Type B pancreatic cell (in vitro differentiated cells): ENCODE data around the gene FSTL5. TPM values are rescaled to one million over a fixed set of nuclear protein-coding genes. Genes with fewer than 3 reads are reported as not detected.

Experiments
- DNase-seq: peaks from one replicate; pipeline ENCODE4 v3.0.0; 2021; ENCODE audit warnings: mixed read lengths; ENCODE audit not compliant: unreplicated experiment; ENCODE audit errors: extremely low spot score
- H3K27ac Mint-ChIP-seq: 2 replicates; pipeline ENCODE4 v1.8.0; 2021; ENCODE audit warnings: mild to moderate bottlenecking, mixed read lengths
- H3K27me3 Mint-ChIP-seq: 2 replicates; pipeline ENCODE4 v1.8.0; 2021; ENCODE audit warnings: mixed read lengths
- H3K36me3 Mint-ChIP-seq: 2 replicates; pipeline ENCODE4 v1.8.0; 2021; ENCODE audit warnings: mixed read lengths
- H3K4me1 Mint-ChIP-seq: one replicate; pipeline ENCODE4 v1.8.0; 2021; ENCODE audit warnings: mixed read lengths; ENCODE audit not compliant: unreplicated experiment
- H3K4me3 Mint-ChIP-seq: 2 replicates; pipeline ENCODE4 v1.8.0; 2021; ENCODE audit warnings: mild to moderate bottlenecking, mixed read lengths
- H3K9me3 Mint-ChIP-seq: 2 replicates; pipeline ENCODE4 v1.8.0; 2021; ENCODE audit warnings: mixed read lengths
- CTCF ChIP-seq: fragments of 200-600 bp; sonication (generic); conservative IDR thresholded peaks from 2 replicates; pipeline ENCODE4 v1.5.0; 2021; ENCODE audit warnings: antibody characterized with exemption, mild to moderate bottlenecking
- total RNA-seq: library from RNA; stranded (reverse); gene quantifications from 2 replicates; pipeline ENCODE4 v1.2.1, GENCODE V29; 2021; ENCODE audit warnings: low replicate concordance

The FSTL5 gene
- total RNA-seq, 1 donor from 2014 or later: 3.6 TPM

- Mint-ChIP-seq H3K27me3 (no peaks in the 10 kb centered on the region), H3K27ac (no peak overlapping the region), H3K36me3 (no peaks in the 10 kb centered on the region), H3K4me3 (no peak overlapping the region), H3K9me3 (no peaks in the 10 kb centered on the region), H3K4me1 (no peaks in the 10 kb centered on the region)
- no peak for DNase-seq
- no peak for TF ChIP-seq CTCF
Observed at GRCh38 chr4:161438096-161438495, 725.7 kb downstream of the FSTL5 start.

DNA sequence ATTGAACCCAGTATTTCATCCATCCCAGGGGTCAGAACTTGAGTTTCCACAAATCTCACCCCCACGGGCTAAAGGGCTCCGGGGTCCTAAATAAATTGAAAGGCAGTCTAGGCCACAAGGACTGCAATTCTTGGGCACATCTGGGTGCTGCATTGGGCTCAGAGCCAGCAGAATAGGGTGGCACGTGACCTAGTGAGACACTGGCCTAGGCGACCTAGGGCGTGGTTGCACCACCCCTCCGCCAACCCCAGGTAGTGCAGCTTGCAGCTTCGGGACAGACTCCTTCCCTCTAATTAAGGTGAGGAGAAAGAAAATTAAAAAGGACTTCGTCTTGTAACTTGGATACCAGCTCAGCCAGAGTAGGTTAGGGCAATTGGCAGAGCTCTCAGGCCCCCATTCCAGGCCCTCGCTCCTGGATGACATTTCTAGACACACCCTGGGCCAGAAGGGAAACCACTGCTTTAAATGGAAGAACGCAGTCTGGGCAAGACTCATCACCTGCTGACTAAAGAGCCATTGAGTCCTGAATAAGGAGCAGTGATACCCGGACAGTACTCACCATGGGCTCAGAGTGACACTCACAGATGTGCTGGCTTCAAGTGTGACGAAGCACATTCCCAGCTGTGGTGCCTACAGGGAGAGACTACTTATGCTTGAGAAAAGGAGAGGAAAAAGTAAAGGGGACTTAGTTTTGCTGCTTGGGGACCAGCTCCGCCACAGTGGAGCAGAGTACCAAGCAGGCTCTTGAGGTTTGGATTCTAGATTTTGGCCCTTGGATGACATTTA is 735.4 kb downstream of the FSTL5 start:
- H3K27ac Mint-ChIP-seq: no peak overlapping the region
- peaks cover 9% of the 10 kb centered on the region for H3K9me3 Mint-ChIP-seq
- H3K27me3 Mint-ChIP-seq: no peaks in the 10 kb centered on the region
- no peak for DNase-seq
- no peaks in the 10 kb centered on the region for H3K36me3 Mint-ChIP-seq
- no peaks in the 10 kb centered on the region for H3K4me1 Mint-ChIP-seq
- no peak for TF ChIP-seq CTCF
- H3K4me3 Mint-ChIP-seq: no peak overlapping the region

- Mint-ChIP-seq H3K9me3 (no peaks in the 10 kb centered on the region), H3K4me3 (no peak overlapping the region), H3K4me1 (no peaks in the 10 kb centered on the region), H3K27me3 (no peaks in the 10 kb centered on the region), H3K36me3 (no peaks in the 10 kb centered on the region), H3K27ac (no peak overlapping the region)
- DNase-seq: no peak
- peak; percentile 46 for TF ChIP-seq CTCF
Observed at GRCh38 chr4:161419822-161420221, 744.0 kb downstream of the FSTL5 start.

- Mint-ChIP-seq H3K27ac (no peak overlapping the region), H3K9me3 (peaks cover 8% of the 10 kb centered on the region), H3K4me3 (no peak overlapping the region), H3K27me3 (no peaks in the 10 kb centered on the region), H3K4me1 (no peaks in the 10 kb centered on the region), H3K36me3 (no peaks in the 10 kb centered on the region)
- no peak for DNase-seq
- no peak for TF ChIP-seq CTCF
Observed at GRCh38 chr4:161411901-161412300, 751.9 kb downstream of the FSTL5 start.

- Mint-ChIP-seq H3K4me3 (no peak overlapping the region), H3K27me3 (no peaks in the 10 kb centered on the region), H3K9me3 (peaks cover 13% of the 10 kb centered on the region), H3K4me1 (no peaks in the 10 kb centered on the region), H3K36me3 (no peaks in the 10 kb centered on the region), H3K27ac (no peak overlapping the region)
- TF ChIP-seq CTCF: no peak
- DNase-seq: no peak
Observed at GRCh38 chr4:161404346-161405110, 759.3 kb downstream of the FSTL5 start.
